Amniotic epithelial cell (primary cell): Measurements from ENCODE around the gene OTX1.

ENCODE experiments used
- DNase-seq: peaks from one replicate; pipeline ENCODE4 v3.0.0-alpha.2; 2010; ENCODE audit warnings: low read depth

OTX1 gene

DNA sequence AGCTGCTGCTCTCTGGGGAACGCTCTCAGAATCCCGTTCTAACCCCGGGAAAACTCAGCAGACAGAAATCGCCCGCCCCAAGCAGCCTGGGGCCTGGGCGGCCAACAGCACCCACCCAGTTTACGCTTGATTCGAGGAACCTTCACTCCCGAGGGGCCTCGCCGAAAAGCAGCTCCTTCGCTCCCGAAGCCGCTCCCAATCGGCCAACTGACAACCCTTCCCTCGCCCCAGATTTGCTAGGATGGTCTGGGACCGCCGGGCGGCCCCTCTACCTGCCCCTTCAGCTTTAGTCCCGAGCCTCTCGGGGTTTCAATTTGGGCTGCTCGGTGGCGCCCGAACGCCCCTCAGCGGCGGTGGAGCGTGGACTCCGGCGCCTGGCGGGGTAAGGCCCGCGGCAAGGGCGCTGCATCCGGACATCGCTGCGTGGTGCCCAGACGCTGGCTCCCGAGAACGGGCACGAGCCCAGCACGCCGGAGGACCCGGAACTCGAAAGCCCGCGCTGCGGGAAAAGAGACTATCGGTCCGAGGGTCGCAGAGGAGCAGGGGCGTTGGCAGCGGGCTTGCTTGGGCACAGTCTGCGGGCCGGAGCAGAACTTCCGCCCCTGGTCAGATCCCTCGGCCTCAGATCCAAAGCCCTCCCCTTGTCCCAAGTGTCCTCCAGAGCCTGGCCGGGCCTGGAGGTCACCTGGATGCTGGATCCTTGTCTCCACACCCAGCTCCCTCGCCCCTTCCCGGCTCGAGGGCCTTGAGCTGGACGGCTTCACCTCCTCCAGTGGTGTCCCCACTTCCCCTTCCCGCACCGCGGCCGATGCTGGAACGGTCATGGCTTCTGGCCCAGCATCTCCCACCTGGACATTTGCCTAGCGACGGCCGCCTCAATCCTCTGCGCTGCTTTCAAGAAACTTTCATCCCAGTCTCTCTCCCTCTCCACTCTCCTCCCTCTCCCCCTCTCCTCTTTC, 3.0 kb upstream of the OTX1 start:
- DNase-seq, result no peak

GRCh38 chr2:63048367-63049171, 2.1 kb upstream of the OTX1 start:
- DNase-seq, result no peak

DNA sequence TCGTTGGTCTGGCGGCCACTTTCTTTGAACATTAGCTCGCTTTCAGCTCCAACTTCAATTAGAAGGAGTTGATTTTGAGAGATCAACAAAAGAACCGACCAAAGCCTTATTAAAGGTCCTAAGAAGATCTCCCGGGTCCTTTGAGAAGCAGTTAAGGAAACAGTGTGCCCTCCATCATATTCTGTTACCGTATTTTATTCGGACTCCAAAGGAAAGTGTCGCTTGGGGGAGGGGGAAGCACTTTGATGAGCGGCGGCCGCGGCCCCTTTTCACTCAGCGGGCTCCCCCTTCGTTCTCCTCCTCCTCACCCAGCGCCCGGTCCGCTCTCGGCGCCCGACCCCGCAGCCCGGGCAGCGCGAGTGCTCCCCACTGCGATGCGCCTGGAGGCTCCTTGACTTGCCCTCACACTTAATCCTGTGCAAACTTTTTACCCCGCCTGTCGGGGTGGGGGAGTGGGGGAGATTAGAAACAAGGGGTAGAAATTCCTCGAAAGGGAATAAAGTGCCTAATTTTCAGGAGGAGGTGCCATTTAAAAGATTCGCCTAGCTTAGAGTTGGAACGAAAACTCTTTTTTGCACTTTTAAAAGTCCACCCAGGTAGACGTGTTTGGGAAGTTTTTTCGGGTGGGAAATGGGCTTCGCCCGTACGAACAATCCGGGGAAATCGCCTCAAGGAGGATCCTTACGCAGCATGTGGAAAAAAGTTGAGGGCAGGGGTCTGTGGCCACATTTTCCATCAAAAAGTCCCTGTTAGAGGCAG, 1.2 kb upstream of the OTX1 start:
- no peak for DNase-seq

GRCh38 chr2:63049970-63050333, 678 bp upstream of the OTX1 start:
- no peak for DNase-seq

DNA sequence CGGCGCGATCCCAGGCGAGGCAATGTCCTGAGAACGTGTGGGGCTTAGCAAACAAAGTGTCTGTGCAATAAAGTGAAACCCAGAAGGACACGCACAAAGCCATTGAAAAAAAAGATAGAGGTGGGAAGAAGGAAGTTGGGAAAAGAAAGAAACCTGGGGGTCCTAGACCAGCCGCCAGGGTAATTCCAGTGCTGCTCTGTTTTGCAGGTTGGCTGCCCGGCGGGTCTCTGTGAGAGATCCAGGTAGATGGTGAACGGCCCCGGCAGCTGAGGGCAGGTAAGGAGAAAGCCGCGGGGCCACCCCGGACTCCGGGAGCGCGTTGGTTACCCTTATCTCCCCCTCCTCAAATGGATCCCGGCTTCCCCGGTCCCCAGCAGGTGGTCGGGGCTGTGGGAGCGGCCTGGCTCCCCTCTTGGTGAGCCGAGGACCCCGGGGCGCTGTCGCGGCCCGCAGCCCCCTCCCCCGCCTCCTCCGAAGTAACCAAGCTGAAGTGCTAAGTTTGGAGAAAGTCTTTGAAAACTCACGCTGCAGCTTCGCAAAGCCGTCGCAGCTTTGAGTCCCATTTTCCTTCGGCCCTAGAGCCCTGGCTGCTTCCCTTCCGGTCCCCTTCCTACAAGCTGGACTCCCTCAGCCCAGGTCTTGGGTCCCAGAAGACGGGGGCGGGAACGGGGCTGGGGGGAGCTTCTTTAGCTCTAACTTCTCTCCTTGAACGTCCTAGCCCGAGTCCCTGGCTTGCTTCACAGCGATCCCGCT, 588 bp downstream of the OTX1 start:
- no peak for DNase-seq

- no peak for DNase-seq
Observed at GRCh38 chr2:63051795-63052333, 1.2 kb downstream of the OTX1 start.

DNA sequence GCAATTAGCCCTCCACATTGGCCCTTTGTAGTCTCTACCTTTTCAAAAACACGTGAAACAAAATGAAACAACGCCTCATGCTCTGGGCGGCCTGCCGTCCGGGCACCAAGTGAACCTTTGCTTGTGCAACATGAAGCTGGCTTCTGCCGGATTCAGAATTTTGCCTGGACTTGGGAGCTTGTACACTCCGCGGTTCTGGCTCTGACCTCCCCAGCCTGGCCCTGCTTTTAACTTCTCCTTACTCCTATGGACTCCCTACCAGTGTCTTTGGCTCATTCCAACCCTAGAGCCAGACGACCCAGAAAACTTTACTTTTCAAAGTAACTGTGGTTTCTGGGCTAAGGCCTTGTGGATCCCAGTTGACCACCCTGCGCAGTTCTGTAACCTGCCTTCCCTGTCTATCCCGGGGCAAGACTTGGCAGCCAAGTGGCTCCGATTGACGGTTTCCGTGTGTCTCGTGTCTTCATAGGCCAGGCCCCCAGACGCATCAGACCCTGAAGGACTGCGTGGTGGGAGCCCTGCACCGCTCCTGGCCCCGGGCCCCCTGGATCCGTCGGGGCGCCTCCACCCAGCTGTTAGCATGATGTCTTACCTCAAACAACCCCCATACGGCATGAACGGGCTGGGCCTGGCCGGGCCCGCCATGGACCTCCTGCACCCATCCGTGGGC, 1.9 kb downstream of the OTX1 start:
- no peak for DNase-seq

- DNase-seq, result no peak
Observed at GRCh38 chr2:63053081-63053888, 2.7 kb downstream of the OTX1 start.

DNA sequence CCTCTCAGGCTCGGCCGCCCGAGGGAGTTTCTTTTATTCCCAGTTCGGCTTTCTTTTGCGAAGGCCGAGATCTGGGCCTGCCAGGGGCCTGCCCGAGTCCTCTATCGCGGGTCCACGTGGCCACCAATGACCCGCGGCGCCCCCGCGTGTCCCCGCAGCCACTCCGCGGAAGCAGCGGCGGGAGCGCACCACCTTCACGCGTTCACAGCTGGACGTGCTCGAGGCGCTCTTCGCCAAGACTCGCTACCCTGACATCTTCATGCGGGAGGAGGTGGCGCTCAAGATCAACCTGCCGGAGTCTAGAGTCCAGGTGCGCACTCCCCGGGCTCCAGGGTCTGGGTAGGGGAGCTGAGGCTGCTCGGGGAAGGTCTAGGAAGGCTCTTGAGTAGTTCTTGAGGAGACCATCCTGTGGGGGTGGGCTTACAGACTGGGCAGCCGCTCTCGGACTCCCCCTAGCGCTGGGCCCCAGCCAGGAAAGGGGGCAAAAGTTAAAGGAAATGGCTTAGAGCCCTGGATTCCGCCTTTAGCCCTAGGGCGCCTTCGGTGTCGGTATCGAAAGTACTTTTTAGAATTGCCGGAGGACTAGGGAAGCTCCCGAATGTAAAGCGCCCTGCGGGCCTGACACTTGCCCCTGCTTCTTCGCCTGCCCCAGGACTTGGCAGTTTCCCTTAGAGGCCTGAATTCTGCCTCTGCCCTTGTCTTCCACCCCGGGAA, 3.4 kb downstream of the OTX1 start:
- DNase-seq, result no peak

GRCh38 chr2:63054841-63055225, 4.2 kb downstream of the OTX1 start:
- DNase-seq, result no peak

DNA sequence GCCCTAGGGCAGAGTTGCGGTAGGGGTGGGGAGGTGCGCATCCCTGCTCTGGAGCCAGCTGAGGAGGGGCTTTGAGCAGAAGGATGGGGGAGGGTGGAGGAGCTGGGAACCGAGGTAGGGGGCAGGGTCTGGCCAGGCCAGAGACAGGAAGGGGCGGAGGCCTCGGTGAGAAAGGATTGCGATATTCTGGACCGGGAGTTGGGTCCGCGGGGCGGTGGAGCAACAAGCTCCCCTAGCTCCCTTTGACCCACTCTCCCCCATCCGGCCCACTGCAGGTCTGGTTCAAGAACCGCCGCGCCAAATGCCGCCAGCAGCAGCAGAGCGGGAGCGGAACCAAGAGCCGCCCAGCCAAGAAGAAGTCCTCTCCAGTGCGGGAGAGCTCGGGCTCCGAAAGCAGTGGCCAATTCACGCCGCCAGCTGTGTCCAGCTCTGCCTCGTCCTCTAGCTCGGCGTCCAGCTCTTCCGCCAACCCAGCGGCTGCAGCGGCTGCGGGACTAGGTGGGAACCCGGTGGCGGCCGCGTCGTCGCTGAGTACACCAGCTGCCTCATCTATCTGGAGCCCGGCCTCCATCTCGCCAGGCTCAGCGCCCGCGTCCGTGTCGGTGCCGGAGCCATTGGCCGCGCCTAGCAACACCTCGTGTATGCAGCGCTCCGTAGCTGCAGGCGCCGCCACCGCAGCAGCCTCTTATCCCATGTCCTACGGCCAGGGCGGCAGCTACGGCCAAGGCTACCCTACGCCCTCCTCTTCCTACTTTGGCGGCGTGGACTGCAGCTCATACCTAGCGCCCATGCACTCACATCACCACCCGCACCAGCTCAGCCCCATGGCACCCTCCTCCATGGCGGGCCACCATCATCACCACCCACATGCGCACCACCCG, 4.8 kb downstream of the OTX1 start:
- no peak for DNase-seq

DNA sequence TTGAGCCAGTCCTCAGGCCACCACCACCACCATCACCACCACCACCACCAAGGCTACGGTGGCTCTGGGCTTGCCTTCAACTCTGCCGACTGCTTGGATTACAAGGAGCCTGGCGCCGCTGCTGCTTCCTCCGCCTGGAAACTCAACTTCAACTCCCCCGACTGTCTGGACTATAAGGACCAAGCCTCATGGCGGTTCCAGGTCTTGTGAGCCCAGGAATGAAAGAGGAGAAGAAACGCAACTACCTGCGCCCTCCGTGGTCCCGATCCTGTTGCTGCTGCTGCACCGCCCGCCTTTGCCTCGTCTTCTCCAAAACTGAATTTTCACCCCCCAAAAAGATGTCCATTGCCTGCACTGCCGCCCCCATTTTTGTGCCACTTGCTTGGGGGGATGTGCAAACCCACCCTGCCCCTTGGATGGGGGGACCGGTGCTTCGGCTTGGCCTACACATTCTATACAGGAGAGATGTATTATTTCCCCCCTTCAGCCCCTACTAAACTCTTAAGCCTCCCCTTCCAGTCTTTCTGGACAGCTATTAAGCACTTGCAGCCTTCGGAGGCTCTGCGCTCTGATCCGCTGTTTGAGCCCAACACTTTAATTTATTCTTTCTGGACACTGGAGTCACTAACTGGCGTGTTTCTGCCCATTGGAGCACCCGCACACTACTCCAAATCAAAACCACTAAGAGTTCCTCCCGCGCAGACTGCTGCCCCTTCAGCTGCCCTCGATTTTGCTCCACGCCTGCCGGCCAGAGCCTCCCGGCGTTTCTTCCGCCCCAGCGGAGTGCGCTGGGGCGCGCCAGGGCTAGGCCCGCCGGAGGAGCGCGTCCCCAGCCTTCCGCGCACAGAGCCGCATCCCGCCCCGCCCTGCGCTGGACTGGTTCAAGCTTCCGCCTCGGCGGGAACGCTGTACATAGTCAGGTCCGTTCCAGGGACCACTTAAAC, 5.7 kb downstream of the OTX1 start:
- DNase-seq, result no peak

DNA sequence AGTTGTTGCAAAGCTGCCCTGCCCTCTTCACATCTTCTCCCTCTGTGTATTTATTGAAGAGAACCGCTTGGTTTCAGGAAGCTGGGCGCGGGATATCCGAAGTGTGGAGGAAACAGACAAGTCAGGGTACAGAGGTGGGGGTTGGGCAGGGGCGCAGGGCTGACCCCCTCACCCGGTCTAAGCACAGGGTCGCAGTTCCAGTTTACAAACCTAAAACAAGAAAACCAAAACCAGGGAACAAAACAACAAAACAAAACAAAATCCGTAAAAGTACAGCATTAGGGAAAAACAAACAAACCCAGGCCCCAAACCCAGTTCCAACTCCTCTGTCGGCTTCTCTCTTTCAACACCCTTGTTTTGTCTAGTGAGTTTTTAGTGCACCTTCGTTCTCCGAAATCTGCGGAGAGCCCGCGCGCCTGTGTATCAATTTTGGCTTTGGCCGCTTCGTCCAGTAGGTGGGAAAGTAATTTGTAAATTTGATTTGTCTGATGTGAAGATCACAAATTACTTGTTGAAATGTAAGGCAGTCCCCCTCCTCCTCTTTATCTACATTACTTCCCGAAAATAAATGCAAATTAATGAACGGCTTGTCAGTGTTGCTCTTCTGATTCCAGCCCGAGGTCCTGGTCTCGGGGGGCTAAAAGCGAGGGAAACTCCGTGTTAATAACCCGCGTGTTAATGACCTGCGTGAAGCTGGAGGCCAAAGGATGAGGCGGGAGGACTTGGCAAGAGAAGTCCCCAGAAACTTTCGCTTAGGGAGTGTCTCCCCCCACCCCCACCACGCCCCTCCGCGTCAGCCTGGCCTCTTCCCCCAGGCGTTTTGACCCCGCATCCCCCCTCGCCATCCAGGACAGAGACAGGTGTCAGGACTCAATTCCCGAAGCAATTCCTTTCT, 6.9 kb downstream of the OTX1 start:
- DNase-seq, result no peak

GRCh38 chr2:63058144-63058920, 7.7 kb downstream of the OTX1 start:
- DNase-seq, result no peak
